Hippocampal formation (tissue), 2 donors: ENCODE results near the gene FHOD3.

Experiments used
- DNase-seq, 2 donors: peaks; one replicate each; lab custom pipeline; 2025; lab: John Stamatoyannopoulos, UW

FHOD3 gene

GRCh38 chr18:36593641-36594040 lies 296.1 kb downstream of the FHOD3 start:
- no peak for DNase-seq

GRCh38 chr18:36594621-36595020 lies 297.1 kb downstream of the FHOD3 start:
- DNase-seq: no peak

GRCh38 chr18:36595046-36595817 lies 297.7 kb downstream of the FHOD3 start:
- DNase-seq: no peak

- no peak for DNase-seq
These were observed 298.3 kb downstream of the FHOD3 start for GRCh38 chr18:36595818-36596215.

- DNase-seq: no peak
These were observed 300.1 kb downstream of the FHOD3 start for GRCh38 chr18:36597636-36598035.

- DNase-seq: no peak
These were observed 303.0 kb downstream of the FHOD3 start for GRCh38 chr18:36600548-36600947.

GRCh38 chr18:36601316-36601715 lies 303.8 kb downstream of the FHOD3 start:
- no peak for DNase-seq

- DNase-seq: no peak
These were observed 304.6 kb downstream of the FHOD3 start for GRCh38 chr18:36602071-36602470.

- DNase-seq: no peak
These were observed 305.1 kb downstream of the FHOD3 start for GRCh38 chr18:36602620-36603019.

- no peak for DNase-seq
These were observed 310.6 kb downstream of the FHOD3 start for GRCh38 chr18:36608107-36608506.

GRCh38 chr18:36610258-36610657 lies 312.7 kb downstream of the FHOD3 start:
- DNase-seq: no peak

GRCh38 chr18:36610661-36611060 lies 313.1 kb downstream of the FHOD3 start:
- no peak for DNase-seq

GRCh38 chr18:36613069-36613468 lies 315.6 kb downstream of the FHOD3 start:
- DNase-seq: no peak

GRCh38 chr18:36613810-36614209 lies 316.3 kb downstream of the FHOD3 start:
- no peak for DNase-seq

- no peak for DNase-seq
These were observed 323.3 kb downstream of the FHOD3 start for GRCh38 chr18:36620788-36621187.

- no peak for DNase-seq
These were observed 325.1 kb downstream of the FHOD3 start for GRCh38 chr18:36622610-36623009.

- no peak for DNase-seq
These were observed 325.6 kb downstream of the FHOD3 start for GRCh38 chr18:36623091-36623490.

- no peak for DNase-seq
These were observed 326.2 kb downstream of the FHOD3 start for GRCh38 chr18:36623681-36624190.

GRCh38 chr18:36624451-36625167 lies 327.1 kb downstream of the FHOD3 start:
- DNase-seq: no peak

- DNase-seq: no peak
These were observed 327.9 kb downstream of the FHOD3 start for GRCh38 chr18:36625386-36625785.

GRCh38 chr18:36627637-36628036 lies 330.1 kb downstream of the FHOD3 start:
- DNase-seq: no peak

- DNase-seq: no peak
These were observed 331.1 kb downstream of the FHOD3 start for GRCh38 chr18:36628435-36629137.

- no peak for DNase-seq
These were observed 331.6 kb downstream of the FHOD3 start for GRCh38 chr18:36629138-36629530.
